ENCODE measurements around the gene INPP5K. TPM values are rescaled to one million over a fixed set of nuclear protein-coding genes. Genes with fewer than 3 reads are reported as not detected.

The INPP5K gene
- total and polyA plus RNA-seq, 9 donors, result 23.0 to 39.1 (median 28.3) TPM

DNA sequence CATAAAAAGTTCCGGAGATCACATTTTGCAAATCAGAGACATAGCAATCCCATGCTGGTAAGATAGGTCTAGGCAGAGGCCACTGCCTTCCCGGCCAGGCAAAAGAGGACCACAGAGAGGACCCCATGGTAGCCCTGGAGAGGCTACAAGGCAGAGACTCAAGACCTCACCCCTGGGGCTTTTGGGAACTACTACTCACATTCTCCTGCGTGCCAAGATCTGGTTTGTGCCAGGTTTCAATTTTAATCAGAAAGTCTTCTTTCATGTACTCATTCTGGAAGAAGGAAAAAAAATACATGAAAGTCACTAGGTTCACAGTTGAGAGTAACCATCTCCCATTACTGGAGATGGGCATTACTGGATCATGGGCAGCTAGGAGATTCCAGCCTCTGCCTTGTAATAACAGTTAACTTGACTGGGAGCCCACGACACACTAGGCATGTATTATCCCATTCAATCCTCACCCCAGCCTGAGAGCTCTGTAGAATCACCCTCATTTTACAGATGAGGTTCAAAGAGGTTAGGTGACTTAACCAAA is 25.0 kb upstream of the INPP5K start:
- WGBS, 3 donors, result 93 to 96% (median 94%) methylated on average over 4 of the region's 4 CpGs
- DNase-seq, result no peak
- Histone ChIP-seq H3K4me1 (ENCODE audit: insufficient read depth) (no peaks in the 10 kb centered on the region), H3K4me3 (no peak overlapping the region), H3K36me3 (no peaks in the 10 kb centered on the region), H3K9me3 (no peaks in the 10 kb centered on the region), H3K27ac (no peak overlapping the region), H3K27me3 (no peaks in the 10 kb centered on the region)
- intact Hi-C loops (cut with DNase I), result no loop called here
- TF ChIP-seq POLR2A (IDR thresholded peaks at IDR 0.05) (no peak), EP300 (IDR thresholded peaks at IDR 0.05) (no peak)
- TF ChIP-seq, protein P1, sequence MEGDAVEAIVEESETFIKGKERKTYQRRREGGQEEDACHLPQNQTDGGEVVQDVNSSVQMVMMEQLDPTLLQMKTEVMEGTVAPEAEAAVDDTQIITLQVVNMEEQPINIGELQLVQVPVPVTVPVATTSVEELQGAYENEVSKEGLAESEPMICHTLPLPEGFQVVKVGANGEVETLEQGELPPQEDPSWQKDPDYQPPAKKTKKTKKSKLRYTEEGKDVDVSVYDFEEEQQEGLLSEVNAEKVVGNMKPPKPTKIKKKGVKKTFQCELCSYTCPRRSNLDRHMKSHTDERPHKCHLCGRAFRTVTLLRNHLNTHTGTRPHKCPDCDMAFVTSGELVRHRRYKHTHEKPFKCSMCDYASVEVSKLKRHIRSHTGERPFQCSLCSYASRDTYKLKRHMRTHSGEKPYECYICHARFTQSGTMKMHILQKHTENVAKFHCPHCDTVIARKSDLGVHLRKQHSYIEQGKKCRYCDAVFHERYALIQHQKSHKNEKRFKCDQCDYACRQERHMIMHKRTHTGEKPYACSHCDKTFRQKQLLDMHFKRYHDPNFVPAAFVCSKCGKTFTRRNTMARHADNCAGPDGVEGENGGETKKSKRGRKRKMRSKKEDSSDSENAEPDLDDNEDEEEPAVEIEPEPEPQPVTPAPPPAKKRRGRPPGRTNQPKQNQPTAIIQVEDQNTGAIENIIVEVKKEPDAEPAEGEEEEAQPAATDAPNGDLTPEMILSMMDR (IDR thresholded peaks at IDR 0.05), result no peak

GRCh38 chr17:1539811-1540210 is 23.4 kb upstream of the INPP5K start:
- no peaks in the 10 kb centered on the region for H3K27me3 ChIP-seq
- TF ChIP-seq, protein P1 (IDR thresholded peaks at IDR 0.05), result no peak
- TF ChIP-seq EP300 (IDR thresholded peaks at IDR 0.05) (no peak), POLR2A (IDR thresholded peaks at IDR 0.05) (no peak)
- intact Hi-C loops (cut with DNase I), result no loop called here
- 92 to 94% (median 92%) methylated on average over 15 of the region's 15 CpGs for WGBS, 3 donors
- H3K4me3 ChIP-seq, result no peak overlapping the region
- no peak for DNase-seq
- no peaks in the 10 kb centered on the region for H3K36me3 ChIP-seq
- no peaks in the 10 kb centered on the region for H3K4me1 ChIP-seq (ENCODE audit: insufficient read depth)
- H3K27ac ChIP-seq, result no peak overlapping the region
- no peaks in the 10 kb centered on the region for H3K9me3 ChIP-seq

DNA sequence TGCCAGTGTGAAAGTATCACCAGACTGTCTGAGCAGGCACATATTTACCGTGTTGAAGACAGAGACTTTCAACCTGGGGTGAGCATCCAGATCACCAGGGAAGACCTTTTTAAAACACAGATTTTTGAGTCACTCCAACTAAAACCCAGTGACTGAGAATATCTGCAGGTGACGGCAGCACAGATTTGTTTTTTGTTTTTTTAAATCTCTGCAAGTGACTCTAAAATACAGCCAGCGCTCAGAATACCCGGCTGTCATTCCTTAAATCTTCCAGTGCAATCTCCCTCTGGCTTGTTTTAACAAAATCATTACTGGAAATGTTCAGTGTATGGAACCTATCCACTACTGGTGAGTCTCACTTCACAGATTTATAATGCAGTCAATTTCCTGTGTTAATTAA is 19.3 kb upstream of the INPP5K start:
- H3K36me3 ChIP-seq, result no peaks in the 10 kb centered on the region
- H3K4me3 ChIP-seq, result no peak overlapping the region
- WGBS, 3 donors, result 79 to 90% (median 85%) methylated on average over 4 of the region's 4 CpGs

GRCh38 chr17:1533661-1534325 is 17.4 kb upstream of the INPP5K start:
- Histone ChIP-seq H3K36me3 (no peaks in the 10 kb centered on the region), H3K27me3 (no peaks in the 10 kb centered on the region), H3K4me3 (no peak overlapping the region), H3K27ac (no peak overlapping the region), H3K4me1 (ENCODE audit: insufficient read depth) (no peaks in the 10 kb centered on the region), H3K9me3 (no peaks in the 10 kb centered on the region)
- DNase-seq, result no peak
- TF ChIP-seq EP300 (IDR thresholded peaks at IDR 0.05), result no peak
- intact Hi-C loops (cut with DNase I), result no loop called here
- WGBS, 3 donors, result 25 to 60% (median 45%) methylated on average over 24 of the region's 24 CpGs

More for the DNA sequence above, 19.3 kb upstream of the INPP5K start:
- DNase-seq, result no peak
- TF ChIP-seq, protein P1 (IDR thresholded peaks at IDR 0.05), result no peak
- TF ChIP-seq EP300 (IDR thresholded peaks at IDR 0.05) (no peak), POLR2A (IDR thresholded peaks at IDR 0.05) (no peak)
- intact Hi-C loops (cut with DNase I), result no loop called here
- H3K4me1 ChIP-seq (ENCODE audit: insufficient read depth), result no peaks in the 10 kb centered on the region
- H3K9me3 ChIP-seq, result no peaks in the 10 kb centered on the region
- no peaks in the 10 kb centered on the region for H3K27me3 ChIP-seq
- H3K27ac ChIP-seq, result no peak overlapping the region
